ENCODE data around the gene FRMD4A.

Gene FRMD4A

GRCh38 chr10:13751191-13751764 lies 579.4 kb downstream of the FRMD4A start:
- no peak for DNase-seq (ENCODE audit: low read depth)

DNA sequence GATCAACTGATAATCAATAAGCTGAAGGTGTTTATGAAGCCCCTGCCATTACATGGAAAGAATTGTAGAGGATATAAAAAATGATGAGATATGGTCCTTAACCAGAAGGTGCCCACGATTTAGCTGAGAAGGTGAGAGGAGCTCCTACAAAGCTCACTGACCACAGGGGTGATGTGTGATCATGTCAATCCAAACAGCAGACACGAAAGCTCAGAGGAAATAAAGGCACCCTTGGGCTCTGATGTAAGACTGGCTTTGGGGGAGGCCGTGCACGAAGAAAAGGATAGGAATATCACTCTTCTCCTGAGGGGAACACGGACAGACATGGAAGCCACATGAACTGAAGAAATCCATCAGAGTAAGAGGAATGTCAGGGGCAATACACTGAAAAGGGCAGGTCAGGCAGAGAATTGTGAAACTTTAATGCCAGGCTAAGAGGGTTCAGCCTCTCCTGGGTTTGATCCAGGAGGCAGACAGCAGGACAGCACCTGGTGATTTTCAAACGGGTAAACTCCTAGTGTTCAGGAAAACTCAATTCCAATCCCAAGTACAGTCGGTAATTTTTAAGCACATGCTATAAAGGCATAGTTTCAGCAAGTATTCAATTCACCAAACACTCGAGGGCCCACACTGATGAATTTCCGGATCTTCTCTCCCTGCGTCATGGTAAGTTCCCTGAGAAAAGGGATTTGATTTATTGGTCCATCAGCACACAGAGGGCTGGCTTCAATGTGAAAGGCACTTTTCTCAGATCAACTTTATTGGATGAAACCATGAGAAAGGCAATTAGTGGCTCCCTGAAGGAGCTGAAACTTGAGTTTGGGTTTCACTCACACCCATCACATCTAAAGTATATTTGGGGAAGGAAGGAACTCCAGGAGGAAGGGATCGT lies 580.2 kb downstream of the FRMD4A start:
- no peak for DNase-seq (ENCODE audit: low read depth)

- DNase-seq (ENCODE audit: low read depth) = no peak
Observed at GRCh38 chr10:13745271-13745670, 585.5 kb downstream of the FRMD4A start.

- no peak for DNase-seq (ENCODE audit: low read depth)
Observed at GRCh38 chr10:13743963-13744362, 586.8 kb downstream of the FRMD4A start.

DNA sequence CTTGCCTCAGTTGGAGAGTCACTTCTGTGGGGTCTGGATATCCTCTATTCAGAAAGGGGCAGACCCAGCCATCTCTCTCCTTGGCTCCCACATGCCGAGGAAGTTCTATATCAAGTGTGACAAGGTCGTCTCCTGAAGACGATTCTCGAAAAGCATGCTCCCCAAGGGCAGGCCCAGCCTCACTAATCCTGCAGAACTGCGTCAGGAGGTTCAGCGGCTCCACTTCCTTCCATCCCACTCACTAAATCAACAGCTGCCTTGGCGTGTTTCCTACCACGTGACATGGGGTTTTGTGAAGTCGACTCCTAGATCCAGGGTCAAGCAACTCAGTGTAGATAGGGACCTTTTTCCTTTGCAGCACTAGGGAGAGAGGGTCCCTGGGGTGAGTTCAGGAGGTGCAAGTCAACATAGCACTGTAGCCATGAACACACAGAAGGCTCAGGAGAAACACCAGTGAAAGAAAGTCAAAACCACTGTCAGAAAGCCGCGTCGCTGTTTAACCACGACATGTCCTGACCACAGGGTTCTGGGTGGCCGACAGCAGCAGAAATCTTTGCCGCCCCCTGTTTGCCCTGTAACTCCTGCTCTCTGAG lies 587.5 kb downstream of the FRMD4A start:
- DNase-seq (ENCODE audit: low read depth) = no peak

DNA sequence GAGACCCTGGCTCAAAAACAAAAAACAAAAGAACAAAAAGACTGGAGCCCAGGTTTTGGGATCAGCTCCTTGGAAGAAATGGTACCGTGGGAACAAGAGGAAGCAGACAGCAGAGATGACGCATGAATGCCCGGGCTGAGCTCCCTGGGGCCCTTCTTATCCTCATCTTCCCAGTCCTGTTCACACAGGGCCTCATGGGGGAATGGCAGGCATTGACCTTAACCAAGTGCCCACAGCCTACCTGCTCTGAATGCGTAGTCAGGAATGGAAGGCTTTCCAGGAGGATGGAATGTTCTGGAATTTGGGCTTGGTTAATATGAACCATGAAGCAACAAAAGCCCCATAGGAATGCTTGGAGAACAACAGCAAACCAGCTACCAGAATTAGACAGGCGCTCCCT lies 589.3 kb downstream of the FRMD4A start:
- DNase-seq (ENCODE audit: low read depth) = no peak

GRCh38 chr10:13740461-13740860 lies 590.3 kb downstream of the FRMD4A start:
- DNase-seq (ENCODE audit: low read depth) = no peak

- no peak for DNase-seq (ENCODE audit: low read depth)
Observed at GRCh38 chr10:13739183-13739582, 591.5 kb downstream of the FRMD4A start.

DNA sequence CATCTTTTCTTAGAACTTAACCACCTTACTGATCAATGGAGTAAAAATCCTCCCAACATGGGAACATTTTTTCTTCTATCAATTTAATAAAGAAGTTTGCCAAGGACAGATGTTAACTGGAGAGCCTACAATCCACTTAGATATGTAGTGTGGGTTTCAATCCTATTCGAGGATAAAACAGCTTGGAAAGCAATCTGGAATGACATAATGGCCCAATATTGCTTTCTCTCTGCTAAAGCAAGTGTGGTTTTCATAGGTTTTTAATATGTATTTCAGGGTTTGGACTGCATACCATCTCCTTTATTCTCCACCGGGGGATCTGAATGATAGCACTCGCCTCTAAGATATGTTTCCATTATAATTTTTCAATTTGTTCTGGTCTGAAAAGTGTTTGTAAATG lies 594.2 kb downstream of the FRMD4A start:
- no peak for DNase-seq (ENCODE audit: low read depth)

- no peak for DNase-seq (ENCODE audit: low read depth)
Observed at GRCh38 chr10:13734151-13734550, 596.6 kb downstream of the FRMD4A start.

DNA sequence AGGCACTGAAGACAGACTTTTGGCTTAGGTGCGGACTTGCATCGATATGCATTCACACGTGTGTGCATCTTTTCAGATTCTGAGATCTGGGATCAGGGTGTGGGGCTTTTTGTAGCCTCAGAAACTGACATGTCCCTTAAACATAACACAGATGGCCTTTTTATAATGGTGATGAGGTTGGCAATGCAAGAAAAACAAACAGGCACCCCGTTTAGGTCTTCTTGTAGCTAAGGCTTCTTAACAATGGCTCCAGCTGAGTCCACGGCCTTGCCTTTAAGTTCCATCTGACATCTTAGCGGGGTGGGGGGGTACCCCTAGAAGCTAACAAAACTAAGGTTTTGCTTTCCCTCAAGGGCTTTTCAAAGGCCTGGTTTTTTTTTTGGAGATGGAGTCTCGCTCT lies 597.7 kb downstream of the FRMD4A start:
- no peak for DNase-seq (ENCODE audit: low read depth)

DNA sequence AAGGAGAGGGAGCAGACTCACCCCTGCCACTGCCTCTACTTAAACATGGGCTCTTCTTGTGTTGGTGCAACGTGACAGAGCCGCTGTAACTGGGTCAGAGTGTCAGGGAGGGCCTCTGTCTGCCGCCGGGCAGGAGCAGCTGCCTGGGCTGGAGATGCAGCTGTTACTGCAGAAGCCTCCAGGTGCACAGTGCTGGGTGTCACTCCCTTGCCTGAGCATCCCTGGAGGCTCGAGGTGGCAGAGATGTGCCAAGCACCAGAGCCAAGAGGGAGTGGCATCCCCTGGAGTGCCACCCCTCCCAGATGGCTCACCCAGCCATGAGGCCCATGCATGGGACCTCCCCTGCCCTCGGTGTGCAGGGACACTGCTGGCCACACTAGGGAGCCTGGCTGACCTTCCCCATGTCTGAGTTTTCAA lies 598.3 kb downstream of the FRMD4A start:
- no peak for DNase-seq (ENCODE audit: low read depth)

DNA sequence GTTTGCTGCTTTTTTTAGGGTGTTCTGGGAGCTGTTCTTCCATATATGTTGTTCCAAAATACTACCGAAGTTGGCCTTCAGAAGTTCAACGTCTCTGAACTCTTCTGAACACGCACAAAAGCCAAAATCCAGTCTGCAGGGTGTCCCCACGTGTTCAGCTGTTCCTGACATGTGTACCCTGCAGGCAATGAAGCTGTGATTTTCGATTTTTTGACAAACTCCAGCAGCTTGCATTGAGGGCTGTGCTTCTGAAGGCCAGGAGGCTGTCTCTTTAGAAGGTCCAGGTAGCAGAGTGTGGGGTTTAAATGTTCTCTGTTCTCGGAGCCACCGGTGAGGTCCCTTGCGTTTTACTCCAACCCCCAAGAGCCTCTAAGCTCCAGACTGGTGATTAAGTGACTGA lies 598.9 kb downstream of the FRMD4A start:
- no peak for DNase-seq (ENCODE audit: low read depth)

DNA sequence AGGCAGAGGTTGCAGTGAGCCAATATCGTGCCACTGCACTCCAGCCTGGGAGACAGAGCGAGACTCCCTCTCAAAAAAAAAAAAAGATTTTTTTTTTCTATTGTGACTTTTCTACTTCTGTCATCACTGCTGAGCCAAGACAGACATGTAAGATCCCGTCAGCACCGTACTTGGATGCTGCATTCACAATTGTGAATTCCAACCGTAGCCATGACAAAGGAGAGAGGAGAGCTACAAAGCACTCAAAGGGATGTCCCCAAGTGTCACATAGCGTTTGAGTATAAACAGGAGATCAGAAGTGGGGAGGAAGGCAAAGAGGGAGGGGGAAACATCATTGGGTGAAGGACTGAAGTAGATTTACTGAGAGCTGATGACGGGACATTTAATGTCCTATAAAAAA lies 599.8 kb downstream of the FRMD4A start:
- DNase-seq (ENCODE audit: low read depth) = no peak

GRCh38 chr10:13730306-13730652 lies 600.4 kb downstream of the FRMD4A start:
- DNase-seq (ENCODE audit: low read depth) = no peak

GRCh38 chr10:13729586-13730305 lies 601.0 kb downstream of the FRMD4A start:
- no peak for DNase-seq (ENCODE audit: low read depth)

DNA sequence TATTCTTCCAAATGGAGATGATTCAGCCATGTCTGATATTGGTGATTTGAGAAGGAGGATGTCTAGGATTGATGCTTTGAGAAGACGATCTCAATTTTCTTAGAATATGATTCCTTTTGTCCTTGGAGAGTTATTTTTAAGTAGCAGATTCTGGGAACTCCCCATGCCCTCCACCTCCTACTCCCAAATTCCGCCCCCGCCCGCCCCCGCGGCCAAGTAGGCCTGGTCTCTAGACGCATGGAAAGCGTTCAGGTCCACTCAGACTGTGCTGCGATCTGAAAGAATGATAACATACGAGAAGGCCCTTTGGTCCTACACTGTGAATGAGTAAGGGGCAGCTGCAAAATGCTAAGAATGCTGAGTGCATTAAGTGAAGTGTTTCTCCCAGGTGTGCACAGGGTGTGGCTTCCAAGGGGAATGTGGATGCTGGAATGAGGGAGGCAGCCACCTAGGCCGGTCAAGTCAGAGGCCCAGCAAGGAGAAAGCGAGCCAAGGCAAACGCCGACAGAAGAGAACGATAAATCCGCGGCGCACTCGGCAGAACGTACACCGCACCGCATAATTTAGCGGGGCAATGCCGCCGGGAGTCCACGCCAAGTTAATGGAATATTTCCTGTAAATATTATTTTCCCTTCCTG lies 601.7 kb downstream of the FRMD4A start:
- no peak for DNase-seq (ENCODE audit: low read depth)

- DNase-seq (ENCODE audit: low read depth) = no peak
Observed at GRCh38 chr10:13725594-13725993, 605.1 kb downstream of the FRMD4A start.

GRCh38 chr10:13724484-13724883 lies 606.2 kb downstream of the FRMD4A start:
- DNase-seq (ENCODE audit: low read depth) = no peak

DNA sequence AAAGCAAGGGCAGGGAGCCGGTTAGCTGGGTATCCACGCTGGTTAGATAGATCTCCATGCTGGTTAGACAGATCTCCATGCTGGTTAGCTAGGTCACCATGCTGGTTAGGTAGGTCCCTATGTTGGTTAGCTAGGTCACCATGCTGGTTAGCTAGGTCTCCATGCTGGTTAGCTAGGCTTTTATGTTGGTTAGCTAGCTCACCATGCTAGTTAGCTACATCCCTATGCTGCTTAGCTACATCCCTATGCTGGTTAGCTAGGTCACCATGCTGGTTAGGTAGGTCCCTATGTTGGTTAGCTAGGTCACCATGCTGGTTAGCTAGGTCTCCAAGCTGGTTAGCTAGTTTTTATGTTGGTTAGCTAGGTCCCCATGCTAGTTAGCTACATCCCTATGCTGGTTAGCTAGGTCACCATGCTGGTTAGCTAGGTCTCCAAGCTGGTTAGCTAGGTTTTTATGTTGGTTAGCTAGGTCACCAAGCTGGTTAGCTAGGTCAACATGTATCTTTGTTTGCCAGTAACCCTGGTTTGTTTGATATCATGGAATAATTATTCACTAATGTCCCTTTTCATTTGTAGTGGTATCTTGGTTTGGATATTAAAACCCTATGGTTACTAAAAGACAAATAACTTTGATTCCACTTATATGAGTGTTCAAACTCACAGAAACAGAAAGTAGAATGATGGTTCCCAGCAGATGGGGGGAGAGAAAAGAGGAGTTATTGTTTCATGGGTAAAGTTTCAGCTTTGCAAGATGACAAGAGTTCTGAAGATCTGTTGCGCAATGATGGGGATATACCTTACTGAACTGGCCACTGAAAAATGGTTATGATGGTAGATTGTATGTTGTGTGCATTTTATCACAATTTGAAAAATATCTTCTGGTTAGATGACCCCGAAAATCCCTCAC lies 607.7 kb downstream of the FRMD4A start:
- DNase-seq (ENCODE audit: low read depth) = no peak

GRCh38 chr10:13721486-13721885 lies 609.2 kb downstream of the FRMD4A start:
- DNase-seq (ENCODE audit: low read depth) = no peak
